HG03064 (cell line): ENCODE measurements around the gene ABAT.
"Not testable (repeated sequence)": the region's sequence is repeated elsewhere in the genome, so short reads cannot be mapped to it uniquely, and the experiment has no call there.

Experiments used
- ATAC-seq: cut with Tn5 transposase; IDR thresholded peaks from one replicate; pipeline ENCODE4 v1.9.1; 2021; ENCODE audit warnings: low read depth; ENCODE audit not compliant: unreplicated experiment

The ABAT gene

DNA sequence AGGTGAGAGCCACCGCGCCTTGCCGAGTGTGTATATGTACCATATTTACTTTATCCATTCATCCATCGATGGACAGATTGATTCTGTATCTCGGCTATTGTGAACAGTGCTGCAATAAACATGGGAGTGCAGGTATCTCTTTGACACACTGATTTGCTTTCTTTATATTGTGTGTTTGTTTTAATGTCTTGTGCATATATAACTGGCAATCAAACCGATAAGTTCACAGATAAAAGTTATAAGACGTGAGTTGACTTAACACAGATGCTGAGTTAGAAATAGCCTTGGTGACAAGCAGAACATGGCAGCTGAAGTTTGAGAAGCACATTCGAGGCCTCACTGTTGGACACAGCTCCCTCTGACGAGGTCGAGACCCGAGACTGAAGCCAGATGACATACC, 99.8 kb downstream of the ABAT start:
- ATAC-seq = no peak

DNA sequence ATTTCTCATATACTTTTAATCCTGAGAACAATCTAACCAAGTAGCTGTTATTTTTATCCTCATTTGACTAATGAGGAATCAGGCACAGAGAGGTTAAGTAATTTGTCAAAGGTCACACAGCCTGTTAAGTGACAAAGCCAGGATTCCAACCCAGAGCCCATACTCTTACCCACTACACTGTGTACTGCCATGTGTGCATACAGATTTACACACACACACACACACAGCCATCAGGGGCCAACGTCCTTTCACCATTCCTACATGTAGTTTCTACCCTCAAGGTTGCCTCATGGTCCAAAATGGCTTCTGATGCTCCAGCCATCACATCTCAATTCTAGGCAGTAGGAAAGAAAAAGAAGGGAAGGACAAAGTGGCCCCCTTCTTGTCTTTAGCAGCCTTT, 100.9 kb downstream of the ABAT start:
- ATAC-seq = no peak

DNA sequence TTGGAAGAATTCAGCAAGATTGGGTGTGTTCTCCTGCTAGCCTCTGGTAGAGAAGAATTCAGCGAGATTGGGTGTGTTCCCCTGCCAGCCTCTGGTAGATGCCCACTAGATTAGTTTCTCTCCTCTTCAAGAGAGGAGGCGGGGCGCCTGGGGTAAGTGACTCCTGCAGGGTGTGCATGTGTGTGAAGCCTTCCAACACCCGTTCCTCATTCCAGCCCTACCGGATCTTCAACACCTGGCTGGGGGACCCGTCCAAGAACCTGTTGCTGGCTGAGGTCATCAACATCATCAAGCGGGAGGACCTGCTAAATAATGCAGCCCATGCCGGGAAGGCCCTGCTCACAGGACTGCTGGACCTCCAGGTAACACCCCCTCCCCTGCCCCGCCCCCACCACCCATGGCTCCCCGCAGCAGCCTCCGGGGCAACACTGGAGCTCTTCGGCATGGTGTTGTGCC, 101.7 kb downstream of the ABAT start:
- no peak for ATAC-seq

DNA sequence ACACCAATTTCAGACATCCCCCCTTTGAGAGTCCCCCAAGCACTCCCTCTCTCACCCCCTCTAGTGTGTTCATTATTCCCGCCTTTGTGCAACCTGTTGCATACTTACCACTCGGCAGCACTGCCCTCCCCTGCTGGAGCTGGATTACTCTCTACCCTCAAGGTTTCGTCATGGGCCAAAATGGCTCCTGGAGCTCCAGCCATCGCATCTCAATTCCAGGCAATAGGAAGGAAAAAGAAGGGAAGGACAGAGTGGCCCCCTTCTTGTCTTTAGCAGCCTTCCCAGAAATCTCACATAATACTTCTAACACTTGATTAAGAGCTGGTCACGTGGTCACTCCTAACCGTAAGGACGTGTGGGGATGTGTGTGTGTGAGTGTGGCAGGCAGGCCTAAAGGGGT, 102.8 kb downstream of the ABAT start:
- ATAC-seq = no peak

DNA sequence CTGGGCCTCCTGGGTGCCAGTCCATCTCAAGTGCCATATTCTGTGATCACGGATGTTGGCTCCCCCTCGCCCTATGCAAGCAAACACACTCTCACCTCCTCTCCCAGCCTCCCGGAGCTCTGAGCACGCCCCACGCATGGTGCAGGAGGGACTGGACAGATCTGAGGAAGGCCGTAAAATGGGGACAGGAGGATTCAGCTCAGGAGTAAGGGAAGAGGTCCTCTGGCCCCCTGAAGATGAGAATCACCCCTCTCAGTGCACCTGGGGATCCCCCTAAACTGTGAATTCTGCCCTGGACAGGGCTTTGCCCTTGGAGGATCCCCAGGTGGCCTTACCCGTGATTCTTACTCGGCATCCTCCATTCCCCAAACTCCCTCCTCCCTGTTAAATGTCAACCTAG, 107.4 kb downstream of the ABAT start:
- ATAC-seq = no peak

DNA sequence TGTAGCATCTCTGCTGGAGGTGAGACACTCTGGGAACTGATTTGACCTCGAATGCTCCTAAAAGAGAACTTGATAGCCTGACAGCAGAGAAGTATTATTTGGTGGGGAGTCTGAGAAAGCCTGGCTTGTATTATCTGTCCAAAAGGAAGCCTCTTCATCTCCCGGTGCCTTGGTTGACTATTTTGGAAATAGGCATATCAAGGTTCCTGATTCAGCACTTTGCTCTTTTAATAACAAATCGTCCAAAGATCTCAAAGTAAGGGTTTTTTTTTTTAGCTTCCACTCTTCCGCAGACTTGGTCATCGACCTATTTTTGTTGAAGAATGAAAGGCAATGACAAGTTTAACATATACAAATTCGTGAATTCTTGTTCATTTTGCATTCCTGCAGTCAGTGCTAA, 108.3 kb downstream of the ABAT start:
- ATAC-seq = no peak

DNA sequence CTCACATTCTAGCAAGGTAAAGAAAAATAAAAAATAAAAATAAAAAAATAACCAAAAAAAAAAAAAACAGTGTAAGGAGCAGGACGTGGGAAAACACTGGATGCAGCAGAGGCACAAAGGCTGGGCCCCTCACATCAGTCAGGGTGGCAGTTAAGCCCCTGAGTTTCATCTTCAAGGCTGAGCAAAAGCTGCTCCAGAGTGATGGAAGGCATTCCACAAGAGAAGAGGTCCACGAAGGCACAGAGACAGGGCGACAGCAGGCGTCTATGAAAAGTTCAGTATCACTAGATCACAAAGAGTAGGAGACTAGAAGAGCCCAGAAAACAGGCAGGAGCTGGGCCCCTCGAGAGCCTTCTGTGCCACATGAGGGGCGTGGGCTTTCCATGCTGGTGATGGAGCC, 111.0 kb downstream of the ABAT start:
- ATAC-seq = no peak

DNA sequence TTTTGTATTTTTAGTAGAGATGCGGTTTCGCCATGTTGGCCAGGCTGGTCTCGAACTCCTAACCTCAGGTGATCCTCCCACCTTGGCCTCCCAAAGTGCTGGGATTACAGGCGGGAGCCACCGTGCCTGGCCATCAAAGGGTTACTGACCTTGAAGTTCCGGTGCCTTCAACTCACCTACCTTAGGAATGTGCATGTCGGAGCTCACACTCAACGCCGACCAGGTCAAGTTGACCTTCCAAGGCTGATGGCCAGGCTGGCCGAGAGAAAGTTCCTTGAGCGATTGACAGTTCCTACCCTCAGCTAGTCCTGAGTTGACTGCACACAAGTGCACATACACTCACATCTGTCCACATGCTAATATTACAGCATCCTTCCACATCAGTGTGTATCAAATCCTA, 111.9 kb downstream of the ABAT start:
- not testable (repeated sequence) for ATAC-seq

DNA sequence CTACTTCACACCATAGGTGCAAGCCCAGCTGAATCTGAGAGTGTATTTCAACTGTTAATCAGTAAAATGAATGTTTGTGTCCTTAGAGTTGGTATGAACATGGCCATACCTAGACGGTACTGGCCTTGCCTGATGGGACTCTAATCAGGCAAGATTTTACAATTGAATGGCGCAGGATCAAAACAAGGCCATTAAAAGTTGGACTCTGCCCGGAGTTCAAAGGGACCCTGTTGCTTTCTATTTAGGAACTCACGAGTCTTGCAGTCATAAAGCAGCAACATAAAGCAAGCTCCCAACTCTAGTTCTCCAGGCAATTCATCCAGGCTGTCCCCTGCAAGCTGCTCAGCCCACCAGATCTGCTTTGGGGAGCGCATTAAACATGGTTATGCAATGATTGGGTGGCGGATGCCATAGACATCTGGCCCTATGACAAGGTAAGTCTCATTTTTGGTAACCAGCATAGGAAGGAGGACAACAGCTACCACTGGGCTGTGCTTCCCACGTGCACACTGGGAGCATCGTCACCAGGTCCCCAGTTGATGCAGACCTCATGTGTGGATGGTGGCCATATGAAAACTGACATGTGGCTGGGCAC, 114.3 kb downstream of the ABAT start:
- ATAC-seq = no peak

DNA sequence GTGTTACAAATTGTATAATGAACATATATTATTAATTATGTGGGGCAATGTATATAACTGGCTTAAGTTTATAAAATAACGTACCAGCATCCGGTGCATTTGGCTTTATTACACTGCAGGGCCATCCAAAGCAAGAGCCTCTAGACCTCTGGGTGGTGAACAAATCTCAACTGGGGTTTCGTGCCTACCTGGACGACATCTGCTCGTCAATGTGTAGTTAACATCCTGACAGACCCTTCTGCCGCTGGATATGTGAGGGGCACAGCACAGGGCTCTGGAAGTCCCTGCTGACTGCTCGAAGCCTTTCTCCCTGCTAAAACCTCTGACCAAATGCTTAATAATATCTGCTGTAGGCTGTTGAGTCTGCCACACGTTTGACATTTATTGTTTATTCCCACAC, 120.7 kb downstream of the ABAT start:
- ATAC-seq = no peak

DNA sequence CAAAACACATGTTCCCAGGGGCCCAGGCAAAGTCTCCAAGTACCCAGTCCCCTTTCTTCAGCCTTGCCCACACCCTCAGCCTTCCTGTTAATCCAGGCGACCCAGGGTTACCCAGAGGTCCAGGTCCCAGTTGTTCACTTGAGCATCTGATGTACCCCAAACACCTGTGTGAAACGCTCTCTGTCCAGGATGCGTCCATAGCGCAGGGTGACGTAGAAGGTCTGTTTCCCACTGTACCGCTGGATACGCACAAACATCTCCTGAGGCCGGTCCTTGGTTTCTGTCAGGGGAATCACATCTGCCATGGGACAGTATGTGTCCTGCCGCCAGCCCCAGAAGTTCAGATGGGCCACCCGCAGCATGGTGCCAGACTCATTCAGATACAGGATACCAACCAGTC, 121.4 kb downstream of the ABAT start:
- ATAC-seq = no peak

DNA sequence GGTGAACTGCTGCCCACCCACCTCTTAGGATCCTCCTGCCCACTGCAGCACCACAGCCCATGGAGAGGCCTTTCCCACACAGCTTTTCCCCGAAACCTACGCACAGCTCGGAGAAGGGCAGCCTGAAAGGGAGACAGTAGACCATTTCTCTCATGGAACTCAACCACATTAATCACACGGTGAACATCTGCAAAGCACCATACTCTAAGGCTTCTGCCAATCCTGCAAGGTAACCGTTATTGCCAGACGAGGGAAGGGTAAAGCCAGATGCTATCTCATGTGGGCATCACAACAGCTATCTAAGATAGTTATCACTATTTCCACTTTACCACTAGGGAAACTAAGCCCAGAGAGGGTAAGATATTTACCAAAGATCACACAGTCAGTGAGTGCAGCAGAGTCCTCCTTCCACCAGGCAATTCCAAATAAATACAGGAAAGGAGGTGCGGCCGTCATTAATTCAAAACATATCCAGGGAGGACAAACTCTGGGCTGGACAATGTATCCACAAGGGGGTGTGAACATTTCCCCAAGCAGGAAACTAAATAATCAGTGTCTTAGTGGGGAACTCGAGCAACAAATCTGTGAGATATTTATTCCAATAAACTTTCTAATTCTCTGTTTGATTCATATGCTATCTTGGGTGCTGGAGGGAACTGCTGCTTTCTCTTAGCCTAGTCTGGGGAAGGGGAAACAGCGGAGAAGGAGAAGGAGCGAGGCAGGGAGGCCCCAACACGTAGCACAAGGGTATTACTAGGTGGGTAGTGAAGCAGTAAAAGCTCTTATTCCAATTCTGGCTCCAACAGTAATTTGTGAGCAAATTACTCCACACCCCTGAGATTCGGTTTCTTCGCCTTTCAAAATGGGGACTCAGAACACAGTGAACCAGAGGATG, 122.3 kb downstream of the ABAT start:
- no peak for ATAC-seq

DNA sequence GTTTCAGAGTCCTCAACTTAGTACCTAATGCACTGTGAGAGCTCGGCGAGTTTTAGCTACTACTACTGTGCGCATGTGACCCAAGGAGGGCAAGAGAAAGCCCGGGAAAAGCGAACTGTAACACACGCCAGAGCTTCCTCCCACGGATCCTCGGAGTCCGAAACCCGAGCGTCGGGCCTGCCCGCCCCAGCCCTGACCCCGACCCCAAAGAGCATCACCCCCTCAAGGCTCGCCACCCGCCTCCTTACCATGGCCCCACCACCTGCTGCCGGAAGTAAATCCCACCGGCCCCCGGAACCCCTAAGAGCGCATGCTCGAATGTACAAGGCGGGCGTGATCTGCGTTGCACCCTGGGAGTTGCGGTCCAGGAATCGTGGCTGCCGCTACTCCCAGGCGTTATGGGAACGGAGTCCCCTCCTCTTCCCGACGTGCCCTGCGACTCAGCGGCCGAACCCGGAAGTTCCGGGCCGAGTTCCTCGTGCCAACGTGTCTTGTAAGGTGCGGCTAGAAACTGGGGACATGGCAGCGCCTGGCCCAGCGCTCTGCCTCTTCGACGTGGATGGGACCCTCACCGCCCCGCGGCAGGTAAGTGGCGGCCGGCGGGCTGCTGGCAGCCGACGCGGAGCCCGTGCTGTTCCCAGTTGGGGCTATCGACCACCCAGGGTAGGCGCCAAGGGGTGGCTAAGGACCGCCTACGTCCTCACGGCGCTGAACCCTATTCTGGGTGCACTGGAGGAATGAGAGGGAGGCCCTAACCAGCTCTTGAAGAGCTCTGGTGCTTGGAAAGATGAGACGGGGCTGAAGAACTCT, 123.2 kb downstream of the ABAT start, which contains the start of the genes PMM2 and TMEM186:
PMM2 (plus strand) TSS at position 476 of the 810 bp plus-strand sequence; CDS start at position 520, 44 bp downstream.
TMEM186 (minus strand) TSS at position 276 of the 810 bp plus-strand sequence; CDS start at position 251, 25 bp downstream.
- ATAC-seq = peak; percentile 89

DNA sequence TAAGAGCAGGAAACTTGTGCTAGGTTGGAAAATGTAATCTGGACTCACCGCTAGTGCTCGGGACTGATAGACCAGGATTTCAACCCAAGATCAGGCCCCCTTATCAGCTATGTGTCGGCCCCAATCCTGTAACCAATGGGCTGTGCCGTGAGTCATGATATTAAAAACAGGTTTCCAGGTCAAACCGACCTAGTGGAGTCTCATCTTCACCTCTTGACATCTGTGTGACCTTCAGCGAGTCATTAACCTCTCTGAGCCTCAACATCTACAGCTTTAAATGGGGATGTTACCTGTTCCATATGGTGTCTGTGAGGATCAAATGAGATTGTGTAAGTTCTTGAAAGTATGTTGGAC, 123.7 kb downstream of the ABAT start:
- peak; percentile 11 for ATAC-seq

DNA sequence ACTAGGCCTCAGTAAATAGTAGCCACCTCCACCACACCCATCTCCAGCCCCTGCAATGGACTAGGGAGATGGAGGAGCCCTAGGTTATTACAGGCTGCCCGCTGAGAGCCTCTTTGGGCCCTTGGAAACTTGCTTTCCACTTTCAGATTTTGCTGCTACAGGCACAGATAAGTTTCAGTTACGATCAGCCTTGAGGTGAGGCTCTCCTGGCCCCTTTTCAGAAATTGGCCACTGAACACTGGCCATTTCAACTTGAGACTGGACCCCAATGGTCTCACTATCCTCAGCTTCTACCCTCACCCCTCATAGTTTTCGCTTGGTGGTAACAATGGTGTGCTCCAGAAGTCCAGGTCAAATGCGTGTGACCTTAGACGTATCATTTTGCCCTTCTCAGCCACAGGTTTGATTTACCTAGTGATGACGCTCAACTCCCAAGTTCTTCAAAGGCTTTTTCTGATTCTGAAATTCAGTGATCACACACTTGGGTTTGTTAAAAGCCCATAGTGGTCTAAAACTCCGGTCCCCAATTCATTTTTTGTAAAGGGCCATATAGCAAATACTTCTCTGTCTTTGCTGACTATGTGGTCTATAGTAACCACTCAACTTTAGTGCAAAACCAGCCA, 124.2 kb downstream of the ABAT start:
- no peak for ATAC-seq

DNA sequence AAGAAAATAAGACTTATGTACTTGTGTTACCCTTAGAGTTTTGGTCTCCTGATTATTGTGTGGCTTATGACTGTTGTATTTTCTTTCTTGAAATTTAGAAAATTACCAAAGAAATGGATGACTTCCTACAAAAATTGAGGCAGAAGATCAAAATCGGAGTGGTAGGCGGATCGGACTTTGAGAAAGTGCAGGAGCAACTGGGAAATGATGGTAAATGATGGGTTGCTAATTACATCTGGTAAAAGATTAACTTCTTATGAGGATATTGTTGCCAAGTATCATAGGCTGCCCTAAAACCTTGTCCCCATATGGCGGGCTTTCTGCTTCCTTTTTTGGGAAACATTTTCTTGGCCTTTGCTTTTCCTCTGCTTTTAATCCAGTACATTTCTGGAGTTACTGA, 127.3 kb downstream of the ABAT start:
- ATAC-seq = no peak

DNA sequence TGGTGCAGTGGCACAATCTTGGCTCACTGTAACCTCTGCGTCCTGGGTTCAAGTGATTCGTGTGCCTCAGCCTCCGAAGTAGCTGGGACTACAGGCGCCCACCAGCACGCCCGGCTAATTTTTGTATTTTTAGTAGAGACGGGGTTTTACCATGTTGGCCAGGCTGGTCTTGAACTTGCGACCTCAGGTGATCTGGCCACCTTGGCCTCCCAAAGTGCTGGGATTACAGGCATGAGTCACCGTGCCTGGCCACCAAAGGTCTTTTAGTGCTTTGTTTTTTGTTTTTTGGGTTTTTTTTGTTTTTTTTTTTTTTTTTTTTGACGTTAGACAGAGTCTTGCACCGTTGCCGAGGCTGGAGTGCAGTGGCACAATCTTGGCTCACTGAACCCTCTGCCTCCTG, 129.3 kb downstream of the ABAT start:
- not testable (repeated sequence) for ATAC-seq

DNA sequence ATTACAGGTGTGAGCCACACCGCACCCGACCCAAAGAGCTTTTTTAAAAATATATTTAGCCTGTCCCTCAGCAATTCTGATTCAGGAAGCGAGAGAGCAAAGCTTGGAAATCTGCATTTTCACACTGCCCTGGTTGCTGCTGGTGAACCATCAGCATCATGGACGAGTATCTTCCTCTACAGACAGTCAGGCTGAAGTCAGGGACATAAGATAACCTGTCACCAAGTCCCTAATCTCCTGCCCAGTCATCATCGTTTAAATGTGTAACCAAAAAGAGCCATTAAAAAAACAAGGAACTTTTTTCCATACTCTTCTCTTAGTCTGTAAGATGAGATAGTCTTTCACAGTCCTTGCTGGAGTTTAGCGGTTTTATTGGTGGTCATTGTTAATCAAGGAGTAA, 129.9 kb downstream of the ABAT start:
- no peak for ATAC-seq

DNA sequence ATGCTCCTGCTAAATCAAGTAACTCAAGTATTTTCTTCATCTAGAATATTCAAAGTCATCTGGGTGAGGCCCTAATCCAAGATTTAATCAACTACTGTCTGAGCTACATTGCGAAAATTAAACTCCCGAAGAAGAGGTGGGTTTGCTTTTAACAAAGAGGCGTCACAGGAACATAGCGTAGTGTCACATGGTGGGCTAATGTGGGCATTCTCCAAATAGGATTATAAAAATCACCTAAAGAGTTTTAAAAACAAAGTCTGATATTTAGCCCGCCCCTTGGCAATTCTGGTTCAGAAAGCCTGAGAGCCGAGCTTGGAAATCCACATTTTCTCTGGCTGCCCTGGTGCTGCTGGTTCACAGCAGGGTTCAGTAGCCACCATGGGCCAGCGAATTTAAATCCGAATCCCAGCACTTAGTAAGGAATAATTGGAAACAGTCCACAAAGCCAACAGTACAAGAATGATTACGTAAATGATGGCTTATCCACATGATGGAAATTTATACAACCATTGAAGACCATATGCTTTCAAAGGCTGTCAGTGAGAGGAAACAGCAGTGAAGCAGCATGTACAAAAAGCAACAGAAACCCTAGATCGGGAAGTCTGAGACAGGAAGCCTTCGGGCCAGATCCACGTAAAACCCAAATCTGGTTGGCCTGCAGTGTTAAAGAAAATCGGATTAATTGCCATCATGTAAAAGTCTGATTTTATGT, 132.0 kb downstream of the ABAT start:
- ATAC-seq = no peak

DNA sequence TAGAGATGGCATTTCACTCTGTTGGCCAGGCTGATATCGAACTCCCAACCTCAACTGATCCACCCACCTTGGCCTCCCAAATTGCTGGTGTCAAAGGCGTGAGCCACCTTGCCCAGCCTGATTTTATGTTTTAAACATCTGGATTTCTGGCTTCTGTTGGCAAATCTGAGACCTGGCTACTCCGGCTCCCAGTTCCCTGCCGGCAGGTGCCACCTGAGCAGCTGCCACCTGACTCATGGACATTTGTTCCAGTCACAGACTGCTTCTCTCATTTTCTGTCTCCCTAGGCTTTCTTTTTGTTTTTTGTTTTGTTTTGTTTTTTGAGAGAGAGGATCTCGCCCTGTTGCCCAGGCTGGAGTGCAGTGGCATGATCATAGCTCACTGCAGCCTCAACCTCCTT, 132.8 kb downstream of the ABAT start:
- ATAC-seq = no peak
